Measurements from ENCODE around the gene TNF.
"Not testable (repeated sequence)": the region's sequence is repeated elsewhere in the genome, so short reads cannot be mapped to it uniquely, and the experiment has no call there.

Gene TNF

DNA sequence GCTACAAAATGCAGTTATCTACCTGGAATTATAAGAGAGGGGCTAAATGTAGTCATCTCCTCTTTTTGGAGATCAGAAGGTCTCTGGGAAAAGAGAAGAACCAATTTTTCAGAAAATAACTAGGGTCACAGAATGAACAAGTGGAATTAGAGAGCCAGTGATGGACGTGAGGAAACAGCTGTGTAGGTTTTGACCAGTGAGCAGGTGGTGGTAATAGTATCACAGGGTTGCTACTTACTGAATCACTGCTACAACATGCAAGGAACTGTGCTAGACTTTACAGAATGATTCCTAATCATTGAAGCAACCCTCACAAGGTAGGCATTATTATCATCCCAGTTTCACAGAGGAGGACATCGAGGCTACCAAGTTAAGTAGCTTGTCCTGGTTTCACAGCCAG lies 30.7 kb upstream of the TNF start:
- H3K27me3 ChIP-seq (ENCODE audit: control insufficient read depth in 5 of 5, insufficient read depth in 4 of 5, low read length in 5 of 5), result peaks cover 0 to 4% (median 0%) of the 10 kb centered on the region in 5 donors
- H3K9ac ChIP-seq (ENCODE audit: low read length in 5 of 5), result peak overlapping the region in 1 of 5 donors; percentile 14
- peaks cover 5 to 20% (median 12%) of the 10 kb centered on the region in 5 donors for H3K36me3 ChIP-seq (ENCODE audit: control insufficient read depth in 5 of 5, insufficient read depth in 5 of 5, low read length in 5 of 5)
- peaks cover 18 to 48% (median 45%) of the 10 kb centered on the region in 5 donors for H3K4me1 ChIP-seq (ENCODE audit: control insufficient read depth in 5 of 5, insufficient read depth in 5 of 5, low read length in 5 of 5)
- H3K4me3 ChIP-seq (ENCODE audit: low read depth in 1 of 5, low read length in 5 of 5), result no peak overlapping the region
- H3K9me3 ChIP-seq (ENCODE audit: control insufficient read depth in 5 of 5, low read length in 5 of 5), result no peaks in the 10 kb centered on the region
- H3K27ac ChIP-seq (ENCODE audit: low read depth, low read length), result no peak overlapping the region

DNA sequence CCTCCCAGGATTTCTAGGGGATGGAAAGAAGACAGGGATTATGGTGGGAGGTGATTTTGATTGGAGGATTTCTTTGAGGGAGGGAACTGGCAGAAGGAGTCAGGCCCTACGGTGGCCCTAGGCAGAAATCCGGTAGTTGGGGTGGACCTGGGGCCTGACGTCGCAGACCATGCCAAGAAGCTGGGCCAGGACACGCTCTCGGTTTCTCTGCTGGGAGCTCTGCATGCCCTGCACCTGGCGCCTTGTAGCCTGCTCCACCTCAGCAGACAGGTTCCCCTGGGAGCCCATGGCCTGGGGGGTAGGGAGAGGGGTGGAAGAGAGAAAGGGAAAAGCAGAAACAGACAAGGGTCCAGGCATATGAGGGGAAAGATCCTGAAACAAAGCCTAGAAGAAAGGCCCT lies 30.1 kb upstream of the TNF start:
- Histone ChIP-seq H3K36me3 (ENCODE audit: control insufficient read depth in 5 of 5, insufficient read depth in 5 of 5, low read length in 5 of 5) (peaks cover 4 to 19% (median 9%) of the 10 kb centered on the region in 5 donors), H3K4me1 (ENCODE audit: control insufficient read depth in 5 of 5, insufficient read depth in 5 of 5, low read length in 5 of 5) (peaks cover 16 to 42% (median 39%) of the 10 kb centered on the region in 5 donors), H3K27ac (ENCODE audit: low read depth, low read length) (no peak overlapping the region), H3K4me3 (ENCODE audit: low read depth in 1 of 5, low read length in 5 of 5) (no peak overlapping the region), H3K27me3 (ENCODE audit: control insufficient read depth in 5 of 5, insufficient read depth in 4 of 5, low read length in 5 of 5) (peaks cover 0 to 4% (median 0%) of the 10 kb centered on the region in 5 donors), H3K9me3 (ENCODE audit: control insufficient read depth in 5 of 5, low read length in 5 of 5) (no peaks in the 10 kb centered on the region), H3K9ac (ENCODE audit: low read length in 5 of 5) (peak overlapping the region in 1 of 5 donors; percentile 20)

DNA sequence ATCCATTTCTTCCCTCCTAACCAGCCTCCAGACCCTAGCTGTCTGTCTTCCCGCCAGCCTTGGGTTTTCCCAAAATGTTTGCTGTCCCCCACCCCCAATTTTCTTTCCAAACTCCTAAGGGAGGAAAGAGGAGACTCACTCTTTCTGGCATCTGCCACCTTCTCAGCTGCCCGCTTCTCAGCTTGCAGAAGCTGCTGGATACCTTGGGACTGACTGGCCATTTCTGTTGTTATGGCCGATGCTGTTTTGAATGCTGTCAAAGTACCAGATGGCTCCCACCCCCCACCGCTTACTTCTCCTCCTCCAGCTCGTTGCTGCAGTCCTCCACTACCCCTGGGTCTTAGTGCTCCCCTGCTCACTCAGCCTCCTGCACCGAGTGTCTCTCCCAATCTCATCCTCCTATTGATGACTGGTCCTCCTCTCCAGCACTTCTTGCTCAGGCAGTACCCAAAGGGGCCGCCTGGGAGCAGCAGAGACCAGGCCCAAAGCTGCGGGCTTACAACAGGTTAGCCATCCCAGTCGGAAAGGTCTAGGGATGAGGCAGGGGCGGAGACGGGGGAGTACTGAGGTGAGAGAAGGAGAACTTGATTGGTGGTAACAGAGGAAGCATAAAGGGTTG lies 28.9 kb upstream of the TNF start, which contains the start of gene ATP6V1G2:
ATP6V1G2 (minus strand) TSS at position 270 of the 619 bp plus-strand sequence; CDS start at position 221, 49 bp downstream.
- Histone ChIP-seq H3K36me3 (ENCODE audit: control insufficient read depth in 5 of 5, insufficient read depth in 5 of 5, low read length in 5 of 5) (peaks cover 4 to 28% (median 16%) of the 10 kb centered on the region in 5 donors), H3K4me3 (ENCODE audit: low read depth in 1 of 5, low read length in 5 of 5) (peak within 1 kb of the TSS; percentile 45 to 68 (median 60)), H3K27me3 (ENCODE audit: control insufficient read depth in 5 of 5, insufficient read depth in 4 of 5, low read length in 5 of 5) (peaks cover 0 to 4% (median 0%) of the 10 kb centered on the region in 5 donors), H3K27ac (ENCODE audit: low read depth, low read length) (peak within 1 kb of the TSS; percentile 83), H3K4me1 (ENCODE audit: control insufficient read depth in 5 of 5, insufficient read depth in 5 of 5, low read length in 5 of 5) (peaks cover 15 to 33% (median 30%) of the 10 kb centered on the region in 5 donors), H3K9me3 (ENCODE audit: control insufficient read depth in 5 of 5, low read length in 5 of 5) (no peaks in the 10 kb centered on the region), H3K9ac (ENCODE audit: low read length in 5 of 5) (peak within 1 kb of the TSS; percentile 10 to 78 (median 73))

DNA sequence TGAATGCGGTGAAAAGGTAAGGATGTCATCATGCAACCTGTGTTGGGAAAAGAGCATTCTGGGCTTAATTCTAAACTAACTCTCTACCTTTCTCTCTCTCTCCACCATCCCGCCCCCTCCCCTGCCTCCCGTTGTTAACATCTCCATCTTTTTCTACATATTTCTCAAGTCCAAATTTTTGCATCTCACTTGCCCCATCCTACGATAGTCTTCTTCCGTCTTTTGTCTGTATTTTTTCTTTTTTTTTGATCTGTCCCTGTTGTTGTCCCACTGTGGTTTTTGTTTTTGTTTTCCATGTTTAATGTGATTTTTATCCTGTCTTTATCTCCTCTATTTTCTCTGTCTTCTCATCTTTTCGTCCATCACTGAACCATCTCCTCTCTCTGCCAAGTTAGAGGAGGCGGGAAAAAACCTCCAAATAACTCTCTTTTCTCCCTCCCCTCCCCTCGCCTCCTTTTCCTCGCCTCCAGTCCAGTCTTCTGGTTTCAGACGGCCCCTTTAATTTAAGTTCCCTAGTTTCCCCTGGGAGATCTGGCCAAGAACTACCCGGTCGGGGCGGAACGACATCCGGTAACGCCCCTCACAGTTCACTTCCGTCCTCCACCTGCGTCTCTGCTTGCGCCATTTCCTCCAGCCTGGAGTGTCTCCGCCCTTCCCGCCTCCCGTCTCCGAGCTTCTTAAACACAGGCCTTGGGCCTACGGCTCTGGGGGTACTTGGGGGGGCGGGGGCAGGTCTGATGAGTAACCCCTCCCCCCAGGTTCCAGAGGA lies 28.2 kb upstream of the TNF start, which contains the start of gene NFKBIL1:
NFKBIL1 (plus strand) TSS at position 651 of the 769 bp plus-strand sequence; CDS start at position 738, 87 bp downstream.
- peaks cover 9 to 33% (median 28%) of the 10 kb centered on the region in 5 donors for H3K4me1 ChIP-seq (ENCODE audit: control insufficient read depth in 5 of 5, insufficient read depth in 5 of 5, low read length in 5 of 5)
- H3K4me3 ChIP-seq (ENCODE audit: low read depth in 1 of 5, low read length in 5 of 5), result peak within 1 kb of the TSS; percentile 45 to 68 (median 60)
- no peaks in the 10 kb centered on the region for H3K9me3 ChIP-seq (ENCODE audit: control insufficient read depth in 5 of 5, low read length in 5 of 5)
- peak within 1 kb of the TSS; percentile 83 for H3K27ac ChIP-seq (ENCODE audit: low read depth, low read length)
- peak within 1 kb of the TSS; percentile 12 to 78 (median 73) for H3K9ac ChIP-seq (ENCODE audit: low read length in 5 of 5)
- H3K27me3 ChIP-seq (ENCODE audit: control insufficient read depth in 5 of 5, insufficient read depth in 4 of 5, low read length in 5 of 5), result peaks cover 0 to 2% (median 0%) of the 10 kb centered on the region in 5 donors
- H3K36me3 ChIP-seq (ENCODE audit: control insufficient read depth in 5 of 5, insufficient read depth in 5 of 5, low read length in 5 of 5), result peaks cover 4 to 28% (median 16%) of the 10 kb centered on the region in 5 donors

DNA sequence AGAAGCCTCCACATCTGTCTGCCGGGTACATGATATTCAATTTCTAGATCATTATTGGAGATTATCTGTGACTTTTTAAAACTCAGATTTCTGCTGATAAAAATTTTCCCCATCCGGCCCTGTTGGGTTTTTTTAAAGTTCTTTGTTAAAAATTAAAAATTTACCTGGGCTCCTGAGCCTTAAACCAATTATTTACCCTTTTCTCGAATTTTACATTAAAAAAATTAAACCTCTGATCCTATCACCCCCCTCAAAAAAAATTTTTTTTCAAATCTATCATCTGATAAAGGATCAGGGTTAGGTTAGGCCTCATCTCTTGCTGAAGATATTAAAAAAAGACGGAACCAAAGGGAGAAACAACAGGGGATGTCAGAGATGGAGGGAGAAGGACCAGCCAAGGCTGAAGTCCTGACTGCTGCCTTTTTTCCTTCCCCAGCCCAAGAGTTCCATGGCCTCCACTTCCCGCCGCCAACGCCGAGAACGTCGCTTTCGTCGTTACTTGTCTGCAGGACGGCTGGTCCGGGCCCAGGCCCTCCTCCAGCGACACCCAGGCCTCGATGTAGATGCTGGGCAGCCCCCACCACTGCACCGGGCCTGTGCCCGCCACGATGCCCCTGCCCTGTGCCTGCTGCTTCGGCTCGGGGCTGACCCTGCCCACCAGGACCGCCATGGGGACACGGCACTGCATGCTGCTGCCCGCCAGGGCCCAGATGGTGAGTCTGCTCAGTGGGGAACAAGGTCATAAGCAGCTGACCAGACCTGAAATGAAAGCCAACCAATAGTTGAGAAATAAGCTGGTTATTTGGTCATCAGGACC lies 27.4 kb upstream of the TNF start:
- peak overlapping the region; percentile 12 to 78 (median 73) for H3K9ac ChIP-seq (ENCODE audit: low read length in 5 of 5)
- peak overlapping the region; percentile 83 for H3K27ac ChIP-seq (ENCODE audit: low read depth, low read length)
- H3K9me3 ChIP-seq (ENCODE audit: control insufficient read depth in 5 of 5, low read length in 5 of 5), result no peaks in the 10 kb centered on the region
- H3K36me3 ChIP-seq (ENCODE audit: control insufficient read depth in 5 of 5, insufficient read depth in 5 of 5, low read length in 5 of 5), result peaks cover 4 to 28% (median 16%) of the 10 kb centered on the region in 5 donors
- no peaks in the 10 kb centered on the region for H3K27me3 ChIP-seq (ENCODE audit: control insufficient read depth in 5 of 5, insufficient read depth in 4 of 5, low read length in 5 of 5)
- peaks cover 5 to 27% (median 21%) of the 10 kb centered on the region in 5 donors for H3K4me1 ChIP-seq (ENCODE audit: control insufficient read depth in 5 of 5, insufficient read depth in 5 of 5, low read length in 5 of 5)
- H3K4me3 ChIP-seq (ENCODE audit: low read depth in 1 of 5, low read length in 5 of 5), result peak overlapping the region; percentile 44 to 68 (median 45)

DNA sequence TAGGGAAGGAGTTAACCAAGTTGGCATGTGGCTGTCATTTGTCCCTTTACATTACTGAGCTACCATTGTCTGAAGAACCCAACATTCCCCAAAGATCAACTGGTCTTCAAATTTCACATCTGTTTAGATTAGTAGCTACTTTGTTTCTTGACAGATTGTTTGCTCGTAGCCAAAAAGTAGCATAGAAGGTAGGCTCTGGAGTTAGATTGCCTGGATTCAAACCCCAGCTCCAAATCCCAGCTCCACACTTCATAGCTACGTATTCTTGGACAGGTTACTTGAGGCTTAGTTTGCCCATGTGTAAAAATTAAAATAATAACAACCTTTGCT lies 26.9 kb upstream of the TNF start:
- H3K4me3 ChIP-seq (ENCODE audit: low read depth in 1 of 5, low read length in 5 of 5), result peak overlapping the region in 2 of 5 donors; percentile 45 to 60
- peak overlapping the region; percentile 83 for H3K27ac ChIP-seq (ENCODE audit: low read depth, low read length)
- no peaks in the 10 kb centered on the region for H3K27me3 ChIP-seq (ENCODE audit: control insufficient read depth in 5 of 5, insufficient read depth in 4 of 5, low read length in 5 of 5)
- no peaks in the 10 kb centered on the region for H3K9me3 ChIP-seq (ENCODE audit: control insufficient read depth in 5 of 5, low read length in 5 of 5)
- peaks cover 4 to 31% (median 16%) of the 10 kb centered on the region in 5 donors for H3K36me3 ChIP-seq (ENCODE audit: control insufficient read depth in 5 of 5, insufficient read depth in 5 of 5, low read length in 5 of 5)
- H3K9ac ChIP-seq (ENCODE audit: low read length in 5 of 5), result peak overlapping the region in 3 of 5 donors; percentile 12 to 77 (median 36)
- peaks cover 4 to 25% (median 21%) of the 10 kb centered on the region in 5 donors for H3K4me1 ChIP-seq (ENCODE audit: control insufficient read depth in 5 of 5, insufficient read depth in 5 of 5, low read length in 5 of 5)

DNA sequence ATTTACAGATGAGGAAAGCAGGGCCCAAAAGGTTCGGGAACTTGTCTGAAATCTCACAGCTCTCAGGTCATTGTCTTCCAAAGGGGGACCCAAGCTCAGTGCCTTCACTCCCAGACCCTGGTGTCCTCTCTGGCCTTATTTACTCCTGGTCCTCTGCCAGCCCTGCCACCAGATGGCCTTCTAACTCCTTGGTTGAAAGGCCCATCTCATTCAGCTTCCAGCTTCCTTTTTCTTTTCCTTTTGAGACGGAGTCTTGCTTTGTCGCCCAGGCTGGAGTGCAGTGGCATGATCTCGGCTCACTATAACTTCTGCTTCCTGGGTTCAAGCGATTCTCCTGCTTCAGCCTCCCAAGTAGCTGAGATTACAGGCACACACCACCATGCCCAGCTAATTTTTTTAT lies 24.0 kb upstream of the TNF start:
- not testable (repeated sequence) for H3K27me3 ChIP-seq (ENCODE audit: control insufficient read depth in 5 of 5, insufficient read depth in 4 of 5, low read length in 5 of 5); H3K27ac ChIP-seq (ENCODE audit: low read depth, low read length); H3K9me3 ChIP-seq (ENCODE audit: control insufficient read depth in 5 of 5, low read length in 5 of 5); H3K4me3 ChIP-seq (ENCODE audit: low read depth in 1 of 5, low read length in 5 of 5); H3K9ac ChIP-seq (ENCODE audit: low read length in 5 of 5)
- H3K36me3 ChIP-seq (ENCODE audit: control insufficient read depth in 5 of 5, insufficient read depth in 5 of 5, low read length in 5 of 5), result peaks cover 4 to 44% (median 20%) of the 10 kb centered on the region in 5 donors
- peaks cover 4 to 24% (median 21%) of the 10 kb centered on the region in 5 donors for H3K4me1 ChIP-seq (ENCODE audit: control insufficient read depth in 5 of 5, insufficient read depth in 5 of 5, low read length in 5 of 5)

DNA sequence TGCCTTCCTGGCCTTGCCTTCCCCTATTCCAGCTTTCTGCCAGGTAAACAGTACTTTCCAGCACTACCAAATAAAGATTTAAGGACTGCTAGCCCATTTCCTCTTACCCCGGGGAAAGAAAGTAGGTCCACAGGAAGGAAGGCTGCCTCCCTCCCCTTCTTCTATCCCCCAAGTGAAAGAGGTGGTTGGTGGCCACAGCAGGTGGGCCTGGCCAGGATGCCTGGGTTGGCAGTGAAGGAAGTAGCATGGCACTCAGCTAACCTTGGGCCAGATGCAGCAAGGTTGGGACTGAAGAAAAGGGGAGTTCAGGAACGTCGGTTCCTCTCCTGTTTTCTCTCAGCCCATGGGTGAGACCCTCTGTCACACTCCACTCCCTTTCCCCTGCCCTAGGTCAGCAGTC lies 19.1 kb upstream of the TNF start:
- Histone ChIP-seq H3K9me3 (ENCODE audit: control insufficient read depth in 5 of 5, low read length in 5 of 5) (no peaks in the 10 kb centered on the region), H3K27me3 (ENCODE audit: control insufficient read depth in 5 of 5, insufficient read depth in 4 of 5, low read length in 5 of 5) (no peaks in the 10 kb centered on the region), H3K27ac (ENCODE audit: low read depth, low read length) (no peak overlapping the region), H3K4me1 (ENCODE audit: control insufficient read depth in 5 of 5, insufficient read depth in 5 of 5, low read length in 5 of 5) (peaks cover 14 to 47% (median 39%) of the 10 kb centered on the region in 5 donors), H3K9ac (ENCODE audit: low read length in 5 of 5) (no peak overlapping the region), H3K4me3 (ENCODE audit: low read depth in 1 of 5, low read length in 5 of 5) (no peak overlapping the region), H3K36me3 (ENCODE audit: control insufficient read depth in 5 of 5, insufficient read depth in 5 of 5, low read length in 5 of 5) (peaks cover 0 to 49% (median 26%) of the 10 kb centered on the region in 5 donors)

DNA sequence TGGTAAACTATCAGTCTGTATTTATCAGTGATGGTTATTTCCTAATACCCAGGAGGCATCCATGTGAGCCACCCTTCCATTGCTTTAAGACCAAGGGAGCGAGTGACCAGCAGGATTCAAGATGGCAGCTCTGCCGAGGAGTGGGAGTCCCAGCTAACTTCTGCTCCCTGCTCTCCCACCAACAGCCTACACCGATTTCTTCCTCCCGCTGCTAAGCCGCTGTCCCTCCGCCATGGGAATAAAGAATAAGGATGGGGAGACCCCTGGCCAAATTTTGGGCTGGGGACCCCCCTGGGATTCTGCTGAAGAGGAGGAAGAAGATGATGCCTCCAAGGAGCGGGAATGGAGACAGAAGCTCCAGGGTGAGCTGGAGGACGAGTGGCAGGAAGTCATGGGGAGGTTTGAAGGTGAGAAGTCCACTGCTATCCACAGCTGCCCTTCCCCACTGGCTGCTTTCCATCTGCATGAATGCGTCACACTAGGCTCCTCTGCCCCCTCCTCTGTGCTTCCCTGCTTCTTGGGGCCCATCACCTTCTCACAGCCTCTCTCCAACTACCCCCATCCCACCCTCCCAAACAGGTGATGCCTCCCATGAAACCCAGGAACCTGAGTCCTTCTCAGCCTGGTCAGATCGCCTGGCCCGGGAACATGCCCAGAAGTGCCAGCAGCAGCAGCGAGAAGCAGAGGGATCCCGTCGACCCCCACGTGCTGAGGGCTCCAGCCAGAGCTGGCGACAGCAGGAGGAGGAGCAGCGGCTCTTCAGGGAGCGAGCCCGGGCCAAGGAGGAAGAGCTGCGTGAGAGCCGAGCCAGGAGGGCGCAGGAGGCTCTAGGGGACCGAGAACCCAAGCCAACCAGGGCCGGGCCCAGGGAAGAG lies 17.7 kb upstream of the TNF start:
- Histone ChIP-seq H3K36me3 (ENCODE audit: control insufficient read depth in 5 of 5, insufficient read depth in 5 of 5, low read length in 5 of 5) (peaks cover 0 to 48% (median 26%) of the 10 kb centered on the region in 5 donors), H3K27ac (ENCODE audit: low read depth, low read length) (no peak overlapping the region), H3K9me3 (ENCODE audit: control insufficient read depth in 5 of 5, low read length in 5 of 5) (no peaks in the 10 kb centered on the region), H3K4me1 (ENCODE audit: control insufficient read depth in 5 of 5, insufficient read depth in 5 of 5, low read length in 5 of 5) (peaks cover 14 to 51% (median 39%) of the 10 kb centered on the region in 5 donors), H3K4me3 (ENCODE audit: low read depth in 1 of 5, low read length in 5 of 5) (peak overlapping the region in 1 of 5 donors; percentile 12), H3K27me3 (ENCODE audit: control insufficient read depth in 5 of 5, insufficient read depth in 4 of 5, low read length in 5 of 5) (no peaks in the 10 kb centered on the region), H3K9ac (ENCODE audit: low read length in 5 of 5) (peak overlapping the region in 1 of 5 donors; percentile 43)

Data from subcutaneous abdominal adipose tissue (tissue), 5 donors.